HEK293 (cell line): ENCODE measurements around the gene MSI2.

Experiments
- IKZF3 ChIP-seq: fragments of 450-650 bp; IDR thresholded peaks from 2 replicates; pipeline ENCODE4 v1.5.0; 2018; ENCODE audit warnings: missing biosample characterization, mild to moderate bottlenecking, missing genetic modification characterization, moderate library complexity
- SALL2 ChIP-seq: fragments of 450-650 bp; formaldehyde crosslinking; IDR thresholded peaks from 2 replicates; pipeline ENCODE4 v1.5.0; 2017; ENCODE audit warnings: missing biosample characterization, mild to moderate bottlenecking, missing genetic modification characterization, borderline replicate concordance
- ZNF10 ChIP-seq: fragments of 450-650 bp; formaldehyde crosslinking; IDR thresholded peaks from 2 replicates; pipeline ENCODE4 v1.5.1; 2017; ENCODE audit warnings: missing biosample characterization, missing genetic modification characterization
- ZNF211 ChIP-seq: fragments of 450-650 bp; formaldehyde crosslinking; IDR thresholded peaks from 2 replicates; pipeline ENCODE4 v1.5.1; 2016; ENCODE audit warnings: low read depth, missing biosample characterization, missing genetic modification characterization
- ZNF350 ChIP-seq: fragments of 450-650 bp; formaldehyde crosslinking; IDR thresholded peaks from 2 replicates; pipeline ENCODE4 v1.5.0; 2017; ENCODE audit warnings: missing biosample characterization, mild to moderate bottlenecking, missing genetic modification characterization
- ZNF433 ChIP-seq: fragments of 450-650 bp; formaldehyde crosslinking; IDR thresholded peaks from 2 replicates; pipeline ENCODE4 v1.5.1; 2016; ENCODE audit warnings: missing biosample characterization, missing genetic modification characterization, low read depth
- ZNF830 ChIP-seq: fragments of 450-650 bp; IDR thresholded peaks from 2 replicates; pipeline ENCODE4 v1.5.0; 2018; ENCODE audit warnings: missing biosample characterization, missing genetic modification characterization, low read depth, mild to moderate bottlenecking, moderate library complexity
- ZSCAN30 ChIP-seq: fragments of 450-650 bp; IDR thresholded peaks from 2 replicates; pipeline ENCODE4 v1.5.1; 2018; ENCODE audit warnings: missing biosample characterization, mild to moderate bottlenecking, missing genetic modification characterization, moderate library complexity
- TF ChIP-seq, protein P1 (sequence below): fragments of 450-650 bp; formaldehyde crosslinking; IDR thresholded peaks from 2 replicates; pipeline ENCODE4 v1.5.1; 2016; ENCODE audit warnings: missing biosample characterization, missing genetic modification characterization
- TF ChIP-seq, protein P2 (sequence below): fragments of 450-650 bp; formaldehyde crosslinking; IDR thresholded peaks from 2 replicates; pipeline ENCODE4 v1.5.1; 2016; ENCODE audit warnings: missing biosample characterization, missing genetic modification characterization

DNA sequence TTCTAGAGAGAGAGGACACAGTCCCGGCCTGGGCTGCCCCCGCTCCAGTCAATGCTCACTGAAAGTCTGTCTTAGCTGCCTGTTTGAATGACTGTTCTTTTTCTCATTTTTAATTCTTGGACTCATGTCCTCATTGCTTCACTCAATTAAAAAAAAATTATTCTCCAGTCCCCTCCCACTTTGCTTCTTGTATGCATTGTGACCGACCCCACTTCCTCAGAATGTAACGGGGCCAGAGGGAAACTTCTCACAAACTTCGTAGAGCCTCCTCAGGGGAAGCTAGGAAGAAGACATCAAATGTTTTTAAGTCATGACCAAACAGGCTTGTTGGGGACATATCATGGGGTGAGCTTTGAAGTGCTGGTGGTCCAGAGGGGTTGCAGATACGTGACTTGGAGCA is 375.5 kb downstream of the MSI2 start:
- no peak for TF ChIP-seq SALL2 (tag by site-specific recombination)
- TF ChIP-seq, protein P1, sequence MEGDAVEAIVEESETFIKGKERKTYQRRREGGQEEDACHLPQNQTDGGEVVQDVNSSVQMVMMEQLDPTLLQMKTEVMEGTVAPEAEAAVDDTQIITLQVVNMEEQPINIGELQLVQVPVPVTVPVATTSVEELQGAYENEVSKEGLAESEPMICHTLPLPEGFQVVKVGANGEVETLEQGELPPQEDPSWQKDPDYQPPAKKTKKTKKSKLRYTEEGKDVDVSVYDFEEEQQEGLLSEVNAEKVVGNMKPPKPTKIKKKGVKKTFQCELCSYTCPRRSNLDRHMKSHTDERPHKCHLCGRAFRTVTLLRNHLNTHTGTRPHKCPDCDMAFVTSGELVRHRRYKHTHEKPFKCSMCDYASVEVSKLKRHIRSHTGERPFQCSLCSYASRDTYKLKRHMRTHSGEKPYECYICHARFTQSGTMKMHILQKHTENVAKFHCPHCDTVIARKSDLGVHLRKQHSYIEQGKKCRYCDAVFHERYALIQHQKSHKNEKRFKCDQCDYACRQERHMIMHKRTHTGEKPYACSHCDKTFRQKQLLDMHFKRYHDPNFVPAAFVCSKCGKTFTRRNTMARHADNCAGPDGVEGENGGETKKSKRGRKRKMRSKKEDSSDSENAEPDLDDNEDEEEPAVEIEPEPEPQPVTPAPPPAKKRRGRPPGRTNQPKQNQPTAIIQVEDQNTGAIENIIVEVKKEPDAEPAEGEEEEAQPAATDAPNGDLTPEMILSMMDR (tag by site-specific recombination), result no peak
- TF ChIP-seq ZNF433 (tag by site-specific recombination), result no peak
- TF ChIP-seq IKZF3, result no peak
- TF ChIP-seq ZSCAN30 (tag by site-specific recombination), result no peak
- no peak for TF ChIP-seq ZNF350
- TF ChIP-seq, protein P2, sequence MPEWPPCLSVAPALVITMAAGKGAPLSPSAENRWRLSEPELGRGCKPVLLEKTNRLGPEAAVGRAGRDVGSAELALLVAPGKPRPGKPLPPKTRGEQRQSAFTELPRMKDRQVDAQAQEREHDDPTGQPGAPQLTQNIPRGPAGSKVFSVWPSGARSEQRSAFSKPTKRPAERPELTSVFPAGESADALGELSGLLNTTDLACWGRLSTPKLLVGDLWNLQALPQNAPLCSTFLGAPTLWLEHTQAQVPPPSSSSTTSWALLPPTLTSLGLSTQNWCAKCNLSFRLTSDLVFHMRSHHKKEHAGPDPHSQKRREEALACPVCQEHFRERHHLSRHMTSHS (tag by site-specific recombination), result no peak
- TF ChIP-seq ZNF830, result no peak
- no peak for TF ChIP-seq ZNF10 (tag by site-specific recombination)
- no peak for TF ChIP-seq ZNF211
